GM12873 (cell line): ENCODE data around the gene FHL3.

Source experiments
- CTCF ChIP-seq: IDR thresholded peaks from 2 replicates; pipeline ENCODE4 v1.5.1; 2012; ENCODE audit warnings: low read depth, mild to moderate bottlenecking, moderate library complexity, low read length, control low read depth; ENCODE audit not compliant: insufficient read depth; ENCODE audit errors: missing control alignments

FHL3 gene

GRCh38 chr1:37987679-37988078, 17.6 kb downstream of the FHL3 start:
- no peak for TF ChIP-seq CTCF

GRCh38 chr1:37983546-37983945, 21.8 kb downstream of the FHL3 start:
- no peak for TF ChIP-seq CTCF

- TF ChIP-seq CTCF = no peak
Measured at GRCh38 chr1:37978541-37978940, 26.8 kb downstream of the FHL3 start.

GRCh38 chr1:37975083-37975482, 30.2 kb downstream of the FHL3 start:
- peak; percentile 50 for TF ChIP-seq CTCF

GRCh38 chr1:37974567-37974966, 30.7 kb downstream of the FHL3 start:
- TF ChIP-seq CTCF = no peak

- no peak for TF ChIP-seq CTCF
Measured at GRCh38 chr1:37965301-37965700, 40.0 kb downstream of the FHL3 start.

- TF ChIP-seq CTCF = no peak
Measured at GRCh38 chr1:37958690-37959089, 46.6 kb downstream of the FHL3 start.
